Keratinocyte (primary cell): Measurements from ENCODE around the gene EXOC4.

Source experiments
- CTCF ChIP-seq, 3 experiments: IDR thresholded peaks in 1 of 3; conservative IDR thresholded peaks in 1 of 3; optimal IDR thresholded peaks in 1 of 3; 2 replicates in 2 of 3; 3 replicates in 1 of 3; pipeline versions ENCODE3 to v1.5.1; 2011; ENCODE audit warnings: low read length in 3 of 3, mild to moderate bottlenecking in 3 of 3, moderate library complexity in 2 of 3, control low read depth in 1 of 3, inconsistent platforms in 1 of 3; ENCODE audit not compliant: insufficient read depth in 2 of 3; ENCODE audit errors: extremely low read depth in 1 of 3
- EZH2 ChIP-seq: IDR thresholded peaks from one replicate; pipeline ENCODE4 v1.6.1; 2012; ENCODE audit warnings: inconsistent platforms, mild to moderate bottlenecking, low read length, moderate library complexity

- no peak for TF ChIP-seq CTCF (optimal IDR thresholded peaks at IDR 0.05 in 1 of 3, IDR thresholded peaks at IDR 0.05 in 1 of 3, conservative IDR thresholded peaks at IDR 0.05 in 1 of 3; ENCODE audit: extremely low read depth in 1 of 3, insufficient read depth in 2 of 3, low read length in 3 of 3)
- TF ChIP-seq EZH2: no peak
Observed at GRCh38 chr7:133314084-133314483, 61.2 kb downstream of the EXOC4 start.
